H9 (cell line): ENCODE results near the gene DDX1. TPM values are rescaled to one million over a fixed set of nuclear protein-coding genes. Genes with fewer than 3 reads are reported as not detected.

Experiments used
- DNase-seq: peaks from one replicate; pipeline ENCODE4 v3.0.0-alpha.2; 2017
- H2AFZ ChIP-seq: one replicate; pipeline ENCODE4 v1.6.1; 2013; ENCODE audit warnings: mild to moderate bottlenecking, low read length, control low read depth, moderate library complexity
- H2AK5ac ChIP-seq: 2 replicates; pipeline ENCODE4 v1.6.1; 2013; ENCODE audit warnings: low read length, control low read depth, mixed read lengths; ENCODE audit not compliant: insufficient read length
- H2BK120ac ChIP-seq: one replicate; pipeline ENCODE4 v1.6.1; 2013; ENCODE audit warnings: low read depth, mild to moderate bottlenecking, low read length, control low read depth, inconsistent platforms; ENCODE audit not compliant: poor library complexity, severe bottlenecking
- H2BK12ac ChIP-seq: 2 replicates; pipeline ENCODE4 v1.6.1; 2013; ENCODE audit warnings: low read length, control low read depth, mixed read lengths, low read depth; ENCODE audit not compliant: insufficient read length
- H2BK15ac ChIP-seq: 2 replicates; pipeline ENCODE4 v1.6.1; 2013; ENCODE audit warnings: low read depth, low read length, control low read depth
- H2BK20ac ChIP-seq: one replicate; pipeline ENCODE4 v1.6.1; 2013; ENCODE audit warnings: low read depth, mild to moderate bottlenecking, low read length, control low read depth, inconsistent platforms; ENCODE audit not compliant: poor library complexity, severe bottlenecking
- H2BK5ac ChIP-seq: 2 replicates; pipeline ENCODE4 v1.6.1; 2013; ENCODE audit warnings: low read length, control low read depth, mixed read lengths; ENCODE audit not compliant: insufficient read length
- H3K14ac ChIP-seq: 2 replicates; pipeline ENCODE4 v1.6.1; 2013; ENCODE audit warnings: low read length, control low read depth; ENCODE audit not compliant: insufficient read depth
- H3K18ac ChIP-seq: 2 replicates; pipeline ENCODE4 v1.6.1; 2013; ENCODE audit warnings: low read depth, mild to moderate bottlenecking, mixed read lengths, low read length, control low read depth; ENCODE audit not compliant: insufficient read length
- H3K23ac ChIP-seq: 2 replicates; pipeline ENCODE4 v1.6.1; 2013; ENCODE audit warnings: low read length, control low read depth, mixed read lengths, low read depth; ENCODE audit not compliant: insufficient read length
- H3K23me2 ChIP-seq: 2 replicates; pipeline ENCODE4 v1.6.1; 2013; ENCODE audit warnings: low read depth, mild to moderate bottlenecking, mixed read lengths, low read length, control low read depth; ENCODE audit not compliant: insufficient read length, poor library complexity, severe bottlenecking
- H3K27ac ChIP-seq: 2 replicates; pipeline ENCODE4 v1.5.1; 2013; ENCODE audit warnings: low read length, control low read depth, mixed read lengths, low read depth; ENCODE audit not compliant: insufficient read length
- H3K27me3 ChIP-seq: 2 replicates; pipeline ENCODE4 v1.6.1; 2013; ENCODE audit warnings: low read length, control low read depth, inconsistent platforms; ENCODE audit not compliant: insufficient read depth
- H3K4ac ChIP-seq: 2 replicates; pipeline ENCODE4 v1.6.1; 2013; ENCODE audit warnings: low read depth, mild to moderate bottlenecking, control low read depth, inconsistent platforms, low read length, moderate library complexity
- H3K4me1 ChIP-seq: 2 replicates; pipeline ENCODE4 v1.6.1; 2013; ENCODE audit warnings: low read length, control low read depth, inconsistent platforms; ENCODE audit not compliant: insufficient read depth
- H3K4me2 ChIP-seq: 2 replicates; pipeline ENCODE4 v1.6.1; 2013; ENCODE audit warnings: low read length, control low read depth, mixed read lengths; ENCODE audit not compliant: insufficient read length, insufficient read depth
- H3K56ac ChIP-seq: 2 replicates; pipeline ENCODE4 v1.6.1; 2013; ENCODE audit warnings: low read depth, mild to moderate bottlenecking, mixed read lengths, low read length, control low read depth; ENCODE audit not compliant: insufficient read length
- H3K79me1 ChIP-seq: 2 replicates; pipeline ENCODE4 v1.6.1; 2013; ENCODE audit warnings: low read depth, mild to moderate bottlenecking, moderate library complexity, low read length, control low read depth, inconsistent platforms; ENCODE audit not compliant: insufficient read depth, poor library complexity, severe bottlenecking
- H3K79me2 ChIP-seq: 2 replicates; pipeline ENCODE4 v1.6.1; 2013; ENCODE audit warnings: low read length, control low read depth, inconsistent platforms; ENCODE audit not compliant: insufficient read depth
- H3K9ac ChIP-seq: 2 replicates; pipeline ENCODE4 v1.6.1; 2013; ENCODE audit warnings: low read length, control low read depth, mixed read lengths; ENCODE audit not compliant: insufficient read length; ENCODE audit errors: extremely low read depth
- H3K9me3 ChIP-seq: one replicate; pipeline ENCODE4 v1.6.1; 2013; ENCODE audit warnings: low read depth, low read length, inconsistent platforms; ENCODE audit not compliant: control insufficient read depth
- H3T11ph ChIP-seq: one replicate; pipeline ENCODE4 v1.6.1; 2013; ENCODE audit warnings: mild to moderate bottlenecking, low read length, control low read depth, inconsistent platforms
- H4K20me1 ChIP-seq: one replicate; pipeline ENCODE4 v1.6.1; 2013; ENCODE audit not compliant: control insufficient read depth, insufficient read length, insufficient read depth
- H4K5ac ChIP-seq: 2 replicates; pipeline ENCODE4 v1.6.1; 2013; ENCODE audit warnings: low read depth, mild to moderate bottlenecking, mixed read lengths, low read length, control low read depth; ENCODE audit not compliant: insufficient read length
- H4K8ac ChIP-seq: replicated peaks from 2 replicates; pipeline ENCODE4 v1.6.1; 2013; ENCODE audit warnings: low read length, control low read depth, mixed read lengths, low read depth; ENCODE audit not compliant: insufficient read length
- H4K91ac ChIP-seq: 2 replicates; pipeline ENCODE4 v1.6.1; 2013; ENCODE audit warnings: low read depth, mild to moderate bottlenecking, moderate library complexity, mixed read lengths, low read length, control low read depth; ENCODE audit not compliant: insufficient read length
- H3K27ac Mint-ChIP-seq, 3 experiments: 2 replicates in 2 of 3; 3 replicates in 1 of 3; pipeline ENCODE4 v1.8.0; 2020 to 2021; ENCODE audit warnings: mixed read lengths in 3 of 3, mild to moderate bottlenecking in 1 of 3, moderate library complexity in 1 of 3
- H3K27me3 Mint-ChIP-seq: 2 replicates; pipeline ENCODE4 v1.8.0; 2021; ENCODE audit warnings: low read depth, mild to moderate bottlenecking, moderate library complexity, mixed read lengths
- H3K36me3 Mint-ChIP-seq, 3 experiments: 2 replicates in 2 of 3; 3 replicates in 1 of 3; pipeline ENCODE4 v1.8.0; 2020 to 2021; ENCODE audit warnings: low read depth in 3 of 3, mixed read lengths in 3 of 3; ENCODE audit not compliant: insufficient read depth in 1 of 3
- H3K4me1 Mint-ChIP-seq, 2 experiments: 2 replicates each; pipeline ENCODE4 v1.8.0; 2020; ENCODE audit warnings: mixed read lengths in 2 of 2
- H3K4me3 Mint-ChIP-seq, 2 experiments: 2 replicates in 1 of 2; 3 replicates in 1 of 2; pipeline ENCODE4 v1.8.0; 2020 to 2021; ENCODE audit warnings: mild to moderate bottlenecking in 2 of 2, mixed read lengths in 2 of 2, moderate library complexity in 1 of 2
- H3K9me3 Mint-ChIP-seq, 2 experiments: 2 replicates in 1 of 2; 3 replicates in 1 of 2; pipeline ENCODE4 v1.8.0; 2020; ENCODE audit warnings: mild to moderate bottlenecking in 2 of 2, mixed read lengths in 2 of 2, moderate library complexity in 1 of 2
- total RNA-seq: library from RNA; stranded (reverse); gene quantifications from 2 replicates; pipeline ENCODE4 v1.2.1, GENCODE V29; 2021
- TF ChIP-seq, protein P1 (sequence below): fragments of 200-600 bp; sonication (generic); conservative IDR thresholded peaks from 3 replicates; pipeline ENCODE4 v1.8.0; 2021; ENCODE audit warnings: antibody characterized with exemption, mild to moderate bottlenecking

The DDX1 gene
- total RNA-seq, 1 experiment from 2014 or later = 120 TPM

DNA sequence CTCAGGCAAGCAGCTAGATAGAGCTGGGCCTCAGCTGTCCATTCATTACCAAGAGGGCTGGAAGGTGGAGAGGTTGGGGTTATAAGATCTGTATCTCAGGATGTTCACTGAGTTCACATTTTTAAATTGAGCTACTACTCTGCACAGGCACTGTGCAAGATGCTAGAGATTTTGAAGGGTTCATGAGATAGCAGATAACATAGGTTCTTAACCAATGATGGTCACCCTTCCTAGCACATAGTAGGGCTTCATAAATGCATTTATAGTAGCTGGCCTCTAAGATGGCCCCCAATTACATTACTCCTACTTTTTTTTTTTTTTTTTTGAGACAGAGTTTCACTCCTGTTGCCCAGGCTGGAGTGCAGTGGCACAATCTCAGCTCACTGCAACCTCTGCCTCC, 79.7 kb downstream of the DDX1 start:
- H3K4me1 ChIP-seq = no peaks in the 10 kb centered on the region; the same call in 1 of the 2 replicates
- H2BK120ac ChIP-seq = no peak overlapping the region
- H2AFZ ChIP-seq = no peak overlapping the region
- no peak overlapping the region for H3K9ac ChIP-seq
- Mint-ChIP-seq H3K9me3 (peaks cover 0 to 4% of the 10 kb centered on the region in 2 experiments; a peak in 2 of 5 replicates), H3K4me1 (peaks cover 18 to 29% of the 10 kb centered on the region in 2 experiments), H3K27ac (no peak overlapping the region), H3K36me3 (peaks cover 0 to 5% (median 0%) of the 10 kb centered on the region in 3 experiments; a peak in 3 of 7 replicates), H3K4me3 (no peak overlapping the region), H3K27me3 (no peaks in the 10 kb centered on the region; the same call in 1 of the 2 replicates)
- H3K14ac ChIP-seq = no peak overlapping the region
- H3T11ph ChIP-seq = no peak overlapping the region
- no peak overlapping the region for H2AK5ac ChIP-seq
- no peak overlapping the region for H3K4ac ChIP-seq
- H3K27me3 ChIP-seq = no peaks in the 10 kb centered on the region
- no peak overlapping the region for H3K23ac ChIP-seq
- H3K27ac ChIP-seq = no peak overlapping the region
- H3K56ac ChIP-seq = no peak overlapping the region
- H2BK12ac ChIP-seq = no peak overlapping the region
- no peak overlapping the region for H4K5ac ChIP-seq
- H4K20me1 ChIP-seq = no peaks in the 10 kb centered on the region
- H3K9me3 ChIP-seq = no peaks in the 10 kb centered on the region
- no peak overlapping the region for H3K4me2 ChIP-seq
- H2BK5ac ChIP-seq = no peak overlapping the region
- no peak overlapping the region for H3K18ac ChIP-seq
- H3K79me2 ChIP-seq = no peaks in the 10 kb centered on the region
- H3K79me1 ChIP-seq = no peaks in the 10 kb centered on the region
- DNase-seq = no peak
- no peak overlapping the region for H4K91ac ChIP-seq
- TF ChIP-seq, protein P1, sequence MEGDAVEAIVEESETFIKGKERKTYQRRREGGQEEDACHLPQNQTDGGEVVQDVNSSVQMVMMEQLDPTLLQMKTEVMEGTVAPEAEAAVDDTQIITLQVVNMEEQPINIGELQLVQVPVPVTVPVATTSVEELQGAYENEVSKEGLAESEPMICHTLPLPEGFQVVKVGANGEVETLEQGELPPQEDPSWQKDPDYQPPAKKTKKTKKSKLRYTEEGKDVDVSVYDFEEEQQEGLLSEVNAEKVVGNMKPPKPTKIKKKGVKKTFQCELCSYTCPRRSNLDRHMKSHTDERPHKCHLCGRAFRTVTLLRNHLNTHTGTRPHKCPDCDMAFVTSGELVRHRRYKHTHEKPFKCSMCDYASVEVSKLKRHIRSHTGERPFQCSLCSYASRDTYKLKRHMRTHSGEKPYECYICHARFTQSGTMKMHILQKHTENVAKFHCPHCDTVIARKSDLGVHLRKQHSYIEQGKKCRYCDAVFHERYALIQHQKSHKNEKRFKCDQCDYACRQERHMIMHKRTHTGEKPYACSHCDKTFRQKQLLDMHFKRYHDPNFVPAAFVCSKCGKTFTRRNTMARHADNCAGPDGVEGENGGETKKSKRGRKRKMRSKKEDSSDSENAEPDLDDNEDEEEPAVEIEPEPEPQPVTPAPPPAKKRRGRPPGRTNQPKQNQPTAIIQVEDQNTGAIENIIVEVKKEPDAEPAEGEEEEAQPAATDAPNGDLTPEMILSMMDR = no peak
- H4K8ac ChIP-seq = no peak overlapping the region
- H2BK15ac ChIP-seq = no peak overlapping the region
- H3K23me2 ChIP-seq = no peaks in the 10 kb centered on the region
- no peak overlapping the region for H2BK20ac ChIP-seq
